Ishikawa (cell line): Measurements from ENCODE around the gene COX19.

Experiments
- CEBPB ChIP-seq: IDR thresholded peaks from 2 replicates; pipeline ENCODE4 v1.6.1; 2012
- CREB1 ChIP-seq: IDR thresholded peaks from 2 replicates; pipeline ENCODE4 v1.6.1; 2012; ENCODE audit warnings: low read depth
- EGR1 ChIP-seq: IDR thresholded peaks from 2 replicates; pipeline ENCODE4 v1.6.1; 2012
- EP300 ChIP-seq: IDR thresholded peaks from 2 replicates; pipeline ENCODE4 v1.6.1; 2012; ENCODE audit warnings: borderline replicate concordance
- FOXM1 ChIP-seq: IDR thresholded peaks from 2 replicates; pipeline ENCODE4 v1.6.1; 2012; ENCODE audit warnings: low read depth, borderline replicate concordance
- NFIC ChIP-seq: IDR thresholded peaks from 2 replicates; pipeline ENCODE4 v1.6.1; 2012
- RAD21 ChIP-seq: IDR thresholded peaks from 2 replicates; pipeline ENCODE4 v1.6.1; 2012; ENCODE audit warnings: low read depth
- REST ChIP-seq: IDR thresholded peaks from 2 replicates; pipeline ENCODE4 v1.6.1; 2012; ENCODE audit warnings: low read depth, mild to moderate bottlenecking
- TAF1 ChIP-seq: IDR thresholded peaks from 2 replicates; pipeline ENCODE4 v1.6.1; 2012; ENCODE audit warnings: low read depth, mild to moderate bottlenecking
- TCF12 ChIP-seq: IDR thresholded peaks from 2 replicates; pipeline ENCODE4 v1.6.1; 2012; ENCODE audit warnings: low read depth
- TEAD4 ChIP-seq: IDR thresholded peaks from 2 replicates; pipeline ENCODE4 v1.6.1; 2012
- YY1 ChIP-seq: IDR thresholded peaks from 2 replicates; pipeline ENCODE4 v1.6.1; 2012; ENCODE audit warnings: low read depth
- ZBTB7A ChIP-seq: IDR thresholded peaks from 2 replicates; pipeline ENCODE4 v1.6.1; 2012; ENCODE audit warnings: low read depth
- TF ChIP-seq, protein P1 (sequence below): IDR thresholded peaks from 2 replicates; pipeline ENCODE4 v1.6.1; 2012

DNA sequence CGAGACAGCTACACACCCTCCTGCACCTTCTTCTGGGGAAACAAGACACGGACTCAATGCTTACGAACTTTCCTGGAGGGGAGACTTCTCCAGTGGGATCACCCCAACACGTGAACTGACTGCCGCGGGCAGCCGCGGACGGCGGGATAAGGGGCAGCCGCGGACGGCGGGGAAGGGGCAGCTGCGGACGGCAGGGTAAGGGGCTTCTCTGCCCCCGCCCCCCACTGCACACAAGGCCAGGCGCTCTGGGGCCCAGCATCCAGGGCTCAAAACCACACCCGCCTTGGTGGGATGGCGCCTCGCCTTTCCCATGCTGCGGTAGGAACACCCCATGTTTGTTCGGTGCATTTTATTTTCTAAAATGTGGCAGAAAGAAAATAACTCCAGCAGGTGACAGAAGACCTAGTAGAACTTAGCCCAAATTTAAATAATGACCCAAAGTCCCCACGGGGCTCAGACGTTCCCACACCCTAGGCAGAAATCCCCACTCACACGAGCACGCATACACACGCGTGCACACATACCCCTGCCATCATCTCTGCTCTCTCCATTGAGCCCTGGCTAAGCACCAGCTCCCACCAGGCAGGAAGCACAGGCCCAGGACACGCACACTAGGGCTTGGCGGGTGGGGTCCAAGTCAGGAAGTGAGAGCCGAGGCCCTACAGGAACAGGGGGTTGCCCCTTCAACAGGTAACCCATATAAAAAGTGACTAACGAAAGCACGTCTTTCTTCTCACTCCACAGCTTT is 42.4 kb upstream of the COX19 start:
- TF ChIP-seq CREB1 (no peak), TCF12 (no peak), REST (no peak), CEBPB (no peak), EGR1 (no peak), EP300 (no peak), TAF1 (no peak), FOXM1 (no peak), YY1 (no peak), TEAD4 (no peak), RAD21 (no peak), NFIC (no peak), ZBTB7A (no peak)
- TF ChIP-seq, protein P1, sequence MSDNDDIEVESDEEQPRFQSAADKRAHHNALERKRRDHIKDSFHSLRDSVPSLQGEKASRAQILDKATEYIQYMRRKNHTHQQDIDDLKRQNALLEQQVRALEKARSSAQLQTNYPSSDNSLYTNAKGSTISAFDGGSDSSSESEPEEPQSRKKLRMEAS = no peak
